ENCODE data around the gene VMAC.
A peak's percentile ranks its signal among the peaks of the same experiment; 100 is the strongest.
"Not testable (repeated sequence)": the region's sequence is repeated elsewhere in the genome, so short reads cannot be mapped to it uniquely, and the experiment has no call there.

Gene VMAC

DNA sequence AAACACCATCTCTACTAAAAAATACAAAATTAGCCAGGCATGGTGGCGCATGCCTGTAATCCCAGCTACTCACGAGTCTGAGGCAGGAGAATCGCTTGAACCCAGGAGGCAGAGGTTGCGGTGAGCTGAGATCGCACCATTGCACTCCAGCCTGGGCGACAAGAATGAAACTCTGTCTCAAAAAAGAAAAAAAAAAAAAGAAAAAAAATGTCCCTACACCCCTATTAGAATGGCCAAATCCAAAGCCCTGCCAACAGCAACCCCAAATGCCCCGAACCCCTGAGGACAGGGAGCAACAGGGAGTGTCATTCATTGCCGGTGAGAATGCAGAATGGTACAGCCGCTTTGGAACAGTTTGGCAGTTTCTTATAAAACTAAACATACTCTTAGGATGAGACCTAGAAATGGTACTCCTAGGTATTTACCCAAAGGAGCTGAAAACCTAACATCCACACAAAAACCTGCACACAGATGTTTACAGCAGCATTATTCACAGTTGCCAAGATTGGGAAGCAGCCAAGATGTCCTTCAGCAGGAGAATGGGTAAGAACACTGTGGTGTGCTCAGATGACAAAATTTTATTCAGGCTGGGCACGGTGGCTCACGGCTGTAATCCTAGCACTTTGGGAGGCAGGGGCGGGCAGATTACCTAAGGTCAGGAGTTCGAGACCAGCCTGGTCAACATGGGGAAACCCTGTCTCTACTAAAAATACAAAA is 21.4 kb upstream of the VMAC start:
- DNase-seq = peak in 6 of 51 donors; percentile 6 to 31 (median 12)

DNA sequence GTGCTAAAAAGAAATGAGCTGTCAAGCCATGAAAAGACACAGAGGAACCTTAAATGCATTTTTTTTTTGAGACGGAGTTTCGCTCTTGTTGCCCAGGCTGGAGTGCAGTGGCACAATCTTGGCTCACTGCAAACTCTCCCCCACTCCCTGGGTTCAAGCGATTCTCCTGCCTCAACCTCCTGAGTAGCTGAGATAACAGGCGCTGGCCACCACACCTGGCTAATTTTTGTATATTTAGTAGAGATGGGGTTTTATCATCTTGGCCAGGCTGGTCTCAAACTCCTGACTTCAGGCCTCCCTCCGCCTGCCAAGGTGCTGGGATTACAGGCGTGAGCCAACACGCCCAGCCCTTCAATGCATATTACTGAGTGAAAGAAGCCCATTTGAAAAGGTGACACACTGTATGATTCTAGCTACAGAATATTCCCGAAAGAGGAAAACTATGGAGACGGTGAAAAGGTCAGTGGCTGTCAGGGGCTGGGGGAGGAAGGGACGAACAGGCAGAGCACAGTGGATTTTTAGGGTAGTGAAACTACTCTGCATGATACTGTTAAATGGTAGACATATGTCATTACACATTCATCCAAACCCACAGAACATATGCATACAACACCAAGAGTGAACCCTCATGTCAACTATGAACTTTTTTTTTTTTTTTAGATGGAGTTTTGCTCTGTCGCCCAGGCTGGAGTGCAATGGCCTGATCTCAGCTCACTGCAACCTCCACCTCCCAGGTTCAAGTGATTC is 20.4 kb upstream of the VMAC start:
- DNase-seq = not testable (repeated sequence)

DNA sequence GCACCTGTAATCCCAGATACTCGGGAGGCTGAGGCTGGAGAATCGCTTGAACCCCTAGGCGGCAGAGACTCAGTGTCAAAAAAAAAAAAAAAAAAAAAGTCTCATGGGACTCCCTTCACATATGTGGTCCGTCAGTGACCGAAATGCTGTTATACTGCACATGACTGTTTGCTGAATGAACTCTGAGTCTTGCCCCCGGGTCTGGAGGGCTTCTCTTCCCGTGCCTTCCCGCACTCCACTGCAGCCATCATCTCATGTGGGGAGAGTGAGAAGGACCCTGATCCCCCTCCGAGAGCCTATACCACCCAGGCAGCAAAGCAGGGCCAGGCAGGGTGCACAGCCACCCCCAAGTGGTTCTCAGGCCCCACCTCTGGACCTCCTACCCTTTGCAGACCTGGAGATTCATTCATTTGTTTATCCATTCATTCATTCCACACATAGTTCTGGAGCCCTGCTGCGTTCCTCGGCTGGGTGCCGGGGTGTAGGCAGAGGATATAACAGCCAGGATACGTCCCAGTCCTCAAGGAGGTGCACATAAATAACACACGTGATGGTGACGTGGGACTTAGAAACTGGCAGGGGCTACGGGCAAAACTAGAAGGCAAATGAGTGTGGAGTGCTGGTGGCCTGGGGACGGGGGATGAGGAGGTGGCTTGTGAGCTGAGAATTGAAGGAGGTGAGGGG is 15.2 kb upstream of the VMAC start:
- no peak for DNase-seq

DNA sequence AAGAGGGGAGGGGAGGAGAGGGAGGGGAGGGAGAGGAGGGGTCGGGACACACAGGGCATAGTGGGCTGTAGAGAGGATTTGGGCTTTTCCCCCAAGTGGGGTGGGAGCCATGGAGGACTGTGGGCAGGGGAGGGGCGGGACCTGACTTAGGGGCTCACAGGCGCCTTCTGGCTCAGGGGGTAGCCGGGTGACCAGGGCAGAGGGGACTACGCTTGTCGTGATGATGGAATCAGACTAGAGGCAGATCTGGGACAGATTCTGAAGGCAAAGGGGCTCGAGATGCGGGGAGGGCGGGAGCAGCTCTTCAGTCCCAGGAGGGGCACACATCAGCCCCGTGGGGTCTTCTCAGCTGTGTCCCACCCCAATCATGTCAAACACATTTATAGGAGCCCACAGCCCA is 14.6 kb upstream of the VMAC start:
- DNase-seq = no peak

DNA sequence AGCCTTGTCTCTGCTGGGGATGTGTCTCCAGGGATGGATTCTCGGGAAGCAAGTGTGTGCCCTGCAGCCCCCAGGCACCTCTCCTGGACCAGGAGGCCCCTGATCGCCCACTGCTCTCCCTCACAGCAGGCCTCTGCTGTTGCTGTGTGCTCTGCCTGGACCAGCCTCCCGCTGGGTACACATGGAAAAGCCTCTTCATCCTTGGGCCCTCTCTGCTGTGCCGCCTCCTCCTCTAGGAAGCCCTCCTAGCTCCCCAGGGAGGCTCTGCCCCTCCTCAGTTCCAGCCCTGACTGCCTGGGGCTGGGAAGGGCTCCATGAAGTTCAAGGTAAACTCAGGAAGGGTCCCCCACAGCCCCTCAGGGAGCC is 13.1 kb upstream of the VMAC start:
- DNase-seq = no peak

DNA sequence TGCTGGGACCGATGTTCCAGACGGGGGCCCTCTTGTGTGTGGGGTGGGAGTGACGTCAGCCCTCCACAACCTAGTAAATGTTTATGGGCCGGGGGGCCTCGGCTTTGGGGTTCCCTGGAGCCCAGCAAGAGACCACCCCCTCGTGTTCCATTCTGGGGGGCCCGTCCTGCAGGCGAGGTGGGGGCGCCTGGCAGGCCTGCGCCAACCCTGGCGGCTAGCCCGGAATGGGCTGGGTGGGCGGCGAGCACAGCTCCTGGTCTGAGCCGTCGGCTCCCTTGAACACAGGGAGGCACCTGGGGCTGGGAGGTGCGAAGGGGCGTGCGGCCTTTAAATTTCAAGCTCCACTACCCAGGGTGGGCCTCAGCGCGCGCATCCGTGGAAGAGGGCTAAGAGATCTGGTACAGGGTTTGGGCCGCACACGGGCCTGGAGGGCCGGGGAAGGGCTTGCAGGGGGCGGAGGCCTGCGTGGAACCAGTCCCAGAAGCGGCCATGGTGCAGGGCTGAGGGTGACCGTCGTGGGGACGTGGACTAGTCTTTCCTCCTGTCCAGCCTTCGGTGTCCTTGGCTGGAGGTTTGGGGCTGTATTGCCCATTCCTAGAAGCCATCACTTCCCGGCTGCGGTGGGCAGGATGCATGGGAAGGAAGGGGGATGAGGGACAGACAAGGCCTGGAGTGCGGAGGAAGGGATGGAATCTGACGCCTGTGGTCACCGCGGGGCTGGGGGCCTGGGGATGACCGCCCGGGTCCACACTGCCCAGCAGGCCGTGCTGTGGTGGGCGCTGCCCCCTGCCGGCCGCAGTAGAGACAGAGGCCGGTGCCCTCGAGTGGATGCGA is 12.5 kb upstream of the VMAC start:
- peak in 20 of 51 donors; percentile 3 to 57 (median 17) for DNase-seq

DNA sequence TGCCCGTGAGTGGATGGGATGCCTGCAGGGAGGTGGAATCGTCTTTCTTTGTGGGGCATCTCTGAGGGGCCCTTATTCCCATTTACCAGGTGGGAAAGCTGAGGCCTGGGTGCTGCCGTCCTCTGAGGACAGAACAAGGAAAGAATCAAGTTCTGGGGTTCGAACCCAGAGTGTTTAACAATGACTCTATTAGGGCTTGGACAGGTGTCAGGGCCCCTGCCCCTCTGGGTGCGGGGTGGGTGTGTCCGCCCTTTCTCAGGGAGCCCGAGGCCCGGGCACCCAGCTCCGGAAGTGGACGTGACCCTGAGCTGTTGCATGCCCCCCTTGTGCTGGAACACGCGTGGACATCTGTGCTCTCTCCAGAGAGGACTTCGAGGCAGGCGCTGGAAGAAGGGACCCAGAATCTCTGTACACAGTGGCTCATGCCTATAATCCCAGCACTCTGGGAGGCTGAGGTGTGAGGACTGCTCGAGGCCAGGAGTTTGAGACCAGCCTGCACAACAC is 11.8 kb upstream of the VMAC start:
- DNase-seq = peak in 1 of 51 donors; percentile 8

DNA sequence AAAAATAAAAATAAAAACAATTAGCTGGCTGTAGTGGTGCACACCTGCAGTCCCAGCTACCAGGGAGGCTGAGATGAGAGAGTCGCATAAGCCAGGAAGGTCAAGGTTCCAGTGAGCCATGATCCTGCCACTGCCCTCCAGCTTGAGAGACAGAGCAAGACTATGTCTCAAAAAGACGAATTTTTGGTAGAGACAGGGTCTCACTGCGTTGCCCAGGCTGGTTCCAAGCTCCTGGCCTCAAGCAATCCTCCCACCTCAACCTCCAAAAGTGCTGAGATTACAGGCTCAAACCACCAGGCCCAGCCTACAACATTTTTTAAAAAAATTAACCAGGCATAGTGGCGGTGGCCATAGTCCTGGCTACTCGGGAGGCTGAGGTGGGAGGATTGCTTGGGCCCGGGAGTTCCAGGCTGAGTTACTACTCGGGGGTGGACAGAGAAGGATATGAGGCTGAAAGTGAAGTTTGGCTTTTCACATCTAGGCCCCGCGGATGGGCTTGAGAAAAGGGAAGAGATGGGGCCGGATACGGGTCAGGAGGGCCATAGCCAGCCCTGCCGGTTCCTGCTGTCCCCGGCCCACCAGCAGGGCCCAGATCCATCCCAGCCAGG is 11.3 kb upstream of the VMAC start:
- no peak for DNase-seq

DNA sequence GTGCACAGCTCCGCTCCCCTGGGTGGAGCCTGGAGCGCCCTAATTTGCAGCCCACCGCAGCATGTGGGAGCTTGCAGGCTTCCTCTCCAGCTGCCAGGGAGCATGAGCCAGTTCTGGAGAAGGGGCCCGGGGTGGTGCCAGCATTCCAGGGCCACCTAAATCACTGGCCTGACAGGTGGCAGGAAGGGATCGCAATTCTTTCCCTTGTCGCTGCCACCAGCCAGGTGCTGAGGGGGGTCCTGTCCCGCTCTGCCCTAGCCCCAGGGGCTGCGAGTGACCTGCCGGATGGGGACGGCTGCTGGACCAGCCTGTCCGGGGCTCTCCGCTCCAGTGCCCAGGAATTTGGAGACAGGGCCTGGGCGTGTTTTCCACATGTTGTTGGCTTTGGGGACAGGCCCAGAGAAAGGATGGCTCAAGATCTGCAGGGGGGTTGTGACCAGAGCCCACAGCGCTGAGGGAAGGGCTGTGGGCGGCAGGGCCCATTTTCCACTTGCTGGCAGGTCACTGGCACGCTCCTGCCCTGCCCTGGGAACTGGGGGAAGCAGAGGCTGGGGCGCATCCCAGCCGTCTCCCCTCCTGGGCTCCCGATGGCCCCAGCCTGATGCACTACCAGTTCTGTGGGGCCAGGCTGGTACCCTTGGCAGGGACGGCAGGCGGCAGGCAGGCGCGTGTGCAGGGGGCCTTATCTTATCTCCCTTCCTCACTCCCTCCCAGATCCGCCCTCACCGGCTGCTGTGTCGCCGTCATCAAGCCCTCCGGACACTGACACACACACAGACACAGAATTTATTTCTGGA is 10.6 kb upstream of the VMAC start:
- DNase-seq = no peak

DNA sequence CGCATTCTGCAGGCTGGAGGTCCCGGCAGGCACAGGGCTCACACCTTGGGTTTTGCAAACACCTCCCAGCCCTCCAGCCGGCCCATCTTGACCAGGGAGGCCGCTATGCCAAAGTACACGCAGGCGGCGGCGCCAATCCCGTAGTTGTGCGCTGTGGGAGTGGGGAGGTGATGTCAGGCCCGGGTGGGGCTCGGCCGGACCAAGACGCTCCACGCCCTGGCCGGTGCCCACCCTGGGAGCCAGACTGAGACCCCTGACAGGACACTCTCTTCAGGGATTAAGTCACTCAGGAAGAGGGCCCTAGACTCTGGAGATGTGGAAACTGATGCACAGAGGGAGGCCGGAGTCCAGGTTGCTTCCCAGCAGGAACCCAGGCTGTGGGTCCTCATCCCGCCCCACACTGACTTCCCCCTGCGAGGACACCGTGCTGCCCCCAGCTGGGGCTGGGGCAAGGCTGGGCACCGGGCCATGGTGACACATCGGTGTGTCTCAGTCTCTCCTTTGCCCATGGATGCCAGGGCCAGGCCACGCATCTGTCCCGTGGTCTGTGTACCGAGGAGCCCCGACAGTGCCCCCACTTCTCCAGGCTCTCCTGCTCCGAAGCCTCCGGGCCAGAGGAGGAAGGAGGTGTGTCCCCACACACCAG is 9.8 kb upstream of the VMAC start:
- DNase-seq = no peak

DNA sequence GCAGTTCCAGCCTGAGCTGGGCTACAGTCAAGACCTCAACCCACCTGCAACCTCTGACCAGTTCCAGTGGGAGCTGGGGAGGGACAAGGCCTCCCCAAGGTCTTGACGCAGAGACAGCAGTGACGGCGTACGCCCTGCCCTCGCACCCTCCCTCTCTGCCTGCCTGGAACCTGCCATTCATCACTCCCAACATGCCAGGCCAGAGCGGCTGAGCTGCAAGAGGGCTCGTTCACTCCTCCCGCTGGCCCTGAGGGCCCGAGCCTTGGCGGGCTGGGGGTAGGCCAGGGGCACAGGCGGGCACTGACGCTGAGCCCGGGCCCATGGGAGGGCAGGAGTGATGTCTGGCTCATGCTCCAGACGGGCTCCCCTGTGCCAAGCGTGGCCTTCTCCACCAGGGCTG is 9.3 kb upstream of the VMAC start:
- no peak for DNase-seq

DNA sequence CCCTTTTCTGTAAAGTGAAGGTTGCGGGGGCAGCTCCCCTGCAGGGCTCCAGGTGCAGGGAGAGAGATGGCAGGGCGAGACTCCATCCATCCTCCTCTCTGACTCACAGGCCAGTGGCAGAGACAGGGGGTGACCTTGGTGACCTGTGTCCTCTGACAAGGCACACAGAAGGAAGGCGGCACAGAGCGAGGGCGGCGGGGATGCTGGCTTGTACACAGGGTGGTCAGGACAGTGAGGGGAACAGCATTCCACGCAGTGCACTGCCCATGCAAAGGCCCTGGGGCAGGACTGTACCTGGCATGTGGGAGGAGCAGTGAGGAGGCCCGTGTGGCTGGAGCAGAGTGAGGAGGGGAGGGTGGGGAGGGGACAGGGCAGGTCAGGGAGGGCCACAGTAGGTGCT is 8.8 kb upstream of the VMAC start:
- DNase-seq = no peak

DNA sequence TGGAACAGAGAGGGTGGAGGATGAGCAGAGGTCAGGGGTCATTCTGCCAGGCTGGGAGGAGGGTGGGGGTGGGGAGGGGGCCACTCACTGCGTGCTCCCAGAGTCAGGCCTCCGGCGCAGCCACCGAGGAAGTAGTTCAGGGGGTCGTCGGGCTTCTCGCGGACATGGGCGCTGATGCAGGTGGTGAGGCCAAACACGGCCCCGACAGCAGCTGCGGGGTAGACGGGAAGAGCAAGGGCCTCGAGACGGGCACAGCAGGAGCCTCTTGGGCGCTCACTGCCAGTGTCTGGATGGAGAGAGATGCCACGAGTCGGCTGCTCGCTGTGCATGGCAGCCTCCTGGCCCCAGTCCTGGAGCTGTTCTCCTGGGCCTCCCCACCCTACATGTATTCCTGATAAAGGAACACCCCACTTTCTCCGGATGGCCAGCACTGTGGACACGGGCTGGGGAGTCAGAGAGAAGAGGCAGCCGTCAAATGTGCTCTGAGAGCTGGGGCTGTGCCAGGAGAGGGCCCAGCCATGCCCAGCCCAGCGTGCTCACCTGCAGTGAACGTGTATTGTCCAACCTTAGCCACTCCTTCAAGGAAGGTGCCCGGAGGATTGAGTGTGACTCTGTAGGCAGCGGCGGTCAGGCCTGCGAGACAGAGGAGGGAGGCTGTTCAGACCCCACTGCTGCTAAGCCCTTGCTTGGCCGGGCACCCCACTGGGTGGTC is 8.2 kb upstream of the VMAC start:
- no peak for DNase-seq

DNA sequence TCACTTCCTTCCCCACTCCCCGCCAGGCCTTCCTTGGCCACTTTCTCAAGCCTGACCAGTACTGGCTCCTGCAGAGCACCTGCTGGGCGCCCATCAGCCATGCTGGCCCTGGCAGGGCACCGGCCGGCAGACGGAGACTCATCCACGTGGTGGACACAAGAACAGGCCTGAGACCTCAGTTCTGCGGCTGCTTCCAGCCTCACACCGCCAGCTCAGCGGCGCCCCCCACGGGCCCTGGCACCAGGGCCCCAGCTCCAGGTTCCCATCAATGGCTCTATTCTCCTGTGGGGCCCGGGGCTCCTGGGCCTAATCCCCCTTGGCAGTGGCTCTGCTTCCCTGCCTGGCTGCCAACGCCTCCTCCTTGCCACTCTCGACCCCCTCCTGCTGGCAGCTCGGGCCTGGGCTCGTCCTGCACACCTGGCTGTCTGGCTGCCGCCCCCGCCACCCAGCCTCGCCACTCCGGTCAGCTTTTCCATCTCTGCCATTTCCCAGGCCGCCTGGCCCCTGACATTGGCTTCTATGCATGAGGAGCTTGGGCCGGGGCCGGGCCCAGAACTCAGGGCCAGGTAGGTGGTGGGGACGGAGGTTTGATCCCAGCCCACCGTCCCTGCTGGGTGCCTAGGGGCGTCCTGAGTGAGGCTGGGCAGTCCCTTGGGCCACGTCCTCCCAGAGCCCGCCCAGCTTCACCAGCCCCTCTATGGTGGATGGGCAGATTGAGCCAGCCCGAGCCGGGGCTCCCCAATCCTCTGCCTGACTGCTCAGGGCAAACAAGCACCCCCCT is 7.3 kb upstream of the VMAC start:
- DNase-seq = no peak

DNA sequence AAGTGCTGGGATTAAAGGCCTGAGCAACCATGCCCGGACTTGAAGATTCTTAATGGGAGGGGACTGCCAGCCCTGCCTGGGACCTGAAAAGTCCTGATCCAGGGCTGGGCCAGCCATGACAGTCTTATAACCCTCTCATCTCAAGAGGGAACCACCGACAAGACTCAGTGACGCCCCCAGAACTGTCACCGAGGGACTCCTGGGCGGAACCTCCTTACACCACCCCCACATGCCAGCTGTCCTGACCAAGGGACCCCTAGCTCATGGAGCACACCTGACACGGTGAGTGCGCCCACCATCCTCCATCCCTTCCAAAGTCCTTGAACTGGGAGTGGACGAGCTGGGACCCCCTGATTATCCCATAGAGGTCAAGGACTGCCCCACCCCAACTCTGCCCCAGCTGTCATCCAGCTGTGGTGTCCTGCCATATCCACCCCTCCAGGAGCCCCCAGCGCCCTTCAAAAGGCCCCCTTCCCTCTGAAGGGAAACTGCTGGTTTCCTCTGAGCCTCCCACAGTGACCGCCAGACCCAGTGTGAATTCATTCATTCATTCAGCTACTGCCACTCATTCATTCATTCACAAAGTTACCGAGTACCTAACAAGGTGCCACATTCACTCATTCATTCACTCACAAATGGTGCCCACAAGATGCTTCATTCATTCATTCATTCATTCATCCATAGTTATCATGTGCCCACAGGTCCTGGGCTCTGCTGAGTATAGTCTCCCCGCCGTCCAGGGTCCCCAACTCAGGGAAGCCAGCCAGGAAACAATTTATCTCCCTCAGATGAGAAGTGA is 4.7 kb upstream of the VMAC start:
- no peak for DNase-seq

DNA sequence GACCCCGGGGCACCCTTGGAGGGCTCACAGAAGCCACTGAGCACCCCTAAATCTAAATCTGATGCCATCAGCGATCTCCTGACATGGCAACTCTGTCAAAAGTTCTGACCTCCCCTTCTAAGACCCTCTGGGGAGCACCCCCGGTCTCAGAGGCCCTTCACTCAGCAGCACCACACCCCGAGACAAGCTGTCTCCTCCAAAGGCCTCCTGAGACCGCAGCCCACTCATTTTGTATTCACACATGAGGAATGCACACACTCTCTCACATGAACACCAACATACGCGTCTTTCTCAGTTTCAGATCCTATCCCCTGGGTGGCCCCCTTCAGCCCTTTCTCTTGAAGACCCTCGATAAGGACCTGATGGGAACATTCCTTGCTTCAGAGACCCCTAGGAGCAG is 3.7 kb upstream of the VMAC start:
- no peak for DNase-seq

DNA sequence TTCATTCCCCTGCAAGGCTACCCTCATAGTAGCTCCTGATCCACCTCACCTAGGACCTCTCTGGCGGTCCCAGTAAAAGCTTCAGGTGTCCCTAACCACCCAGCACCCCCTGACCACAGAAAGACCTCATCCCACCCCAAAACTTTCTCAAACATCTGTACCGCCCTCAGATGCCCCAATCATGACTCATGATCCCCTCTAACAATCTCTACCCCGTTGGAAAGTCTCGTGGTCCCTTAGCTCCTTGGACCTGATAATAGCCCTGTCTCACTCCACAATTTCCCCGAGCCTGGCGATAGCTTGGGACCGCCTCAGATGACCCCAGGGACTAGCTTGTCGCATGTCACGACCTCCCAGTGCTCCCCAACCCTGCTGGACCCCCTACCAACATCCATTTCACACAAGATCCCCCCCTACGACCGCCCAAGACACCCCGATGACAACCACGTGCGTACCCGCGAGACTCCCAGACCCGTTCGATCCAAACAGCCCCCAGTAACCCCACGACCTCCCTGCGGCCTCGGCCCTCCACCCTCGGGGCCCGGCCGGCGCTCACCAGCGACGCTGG is 1.5 kb upstream of the VMAC start:
- DNase-seq = peak in 3 of 51 donors; percentile 50 to 56 (median 51)
